Fibroblast of lung (primary cell): Measurements from ENCODE around the gene OPN3. TPM values are rescaled to one million over a fixed set of nuclear protein-coding genes. Genes with fewer than 3 reads are reported as not detected.
A peak's percentile ranks its signal among the peaks of the same experiment; 100 is the strongest.

Source experiments
- DNase-seq, 2 donors: peaks; one replicate each; pipeline versions ENCODE4 v3.0.0 to v3.0.0-alpha.2; 2010; ENCODE audit warnings: low read depth in 2 of 2
- H2AFZ ChIP-seq: 2 replicates; pipeline ENCODE4 v1.5.1; 2012; ENCODE audit warnings: low read length, control low read depth, inconsistent platforms
- H3K27ac ChIP-seq: 2 replicates; pipeline ENCODE4 v1.5.1; 2011; ENCODE audit warnings: low read length, control low read depth; ENCODE audit not compliant: insufficient read depth
- H3K27me3 ChIP-seq: 2 replicates; pipeline ENCODE4 v1.5.1; 2011; ENCODE audit warnings: mild to moderate bottlenecking, low read length; ENCODE audit not compliant: control insufficient read depth, insufficient read depth
- H3K36me3 ChIP-seq: 2 replicates; pipeline ENCODE4 v1.5.1; 2011; ENCODE audit warnings: low read length; ENCODE audit not compliant: control insufficient read depth, insufficient read depth
- H3K4me1 ChIP-seq: 2 replicates; pipeline ENCODE4 v1.5.1; 2011; ENCODE audit warnings: low read length; ENCODE audit not compliant: control insufficient read depth, insufficient read depth; ENCODE audit errors: extremely low read depth
- H3K4me2 ChIP-seq: 2 replicates; pipeline ENCODE4 v1.5.1; 2011; ENCODE audit warnings: low read length, control low read depth; ENCODE audit not compliant: insufficient read depth; ENCODE audit errors: extremely low read depth
- H3K4me3 ChIP-seq, 4 experiments: fragments of 200-600 bp in 1 of 4; sonication (generic) in 1 of 4; replicated peaks in 1 of 4; 2 replicates each; pipeline ENCODE4 v1.5.1; 2011 to 2016; ENCODE audit warnings: low read length in 4 of 4, low read depth in 3 of 4, mild to moderate bottlenecking in 3 of 4, control low read depth in 2 of 4, inconsistent platforms in 1 of 4, mixed read lengths in 1 of 4; ENCODE audit not compliant: insufficient read depth in 1 of 4; ENCODE audit errors: control extremely low read depth in 1 of 4
- H3K79me2 ChIP-seq: 2 replicates; pipeline ENCODE4 v1.5.1; 2012; ENCODE audit warnings: mild to moderate bottlenecking, low read length, inconsistent platforms; ENCODE audit not compliant: control insufficient read depth, insufficient read depth
- H3K9ac ChIP-seq: 2 replicates; pipeline ENCODE4 v1.5.1; 2011; ENCODE audit warnings: mild to moderate bottlenecking, low read length, control low read depth; ENCODE audit not compliant: insufficient read depth
- H3K9me3 ChIP-seq: 2 replicates; pipeline ENCODE4 v1.5.1; 2012; ENCODE audit warnings: low read depth, low read length; ENCODE audit not compliant: control insufficient read depth, insufficient read depth
- H4K20me1 ChIP-seq: 2 replicates; pipeline ENCODE4 v1.5.1; 2011; ENCODE audit warnings: low read length; ENCODE audit not compliant: control insufficient read depth, insufficient read depth; ENCODE audit errors: extremely low read depth
- CTCF ChIP-seq, 2 donors: IDR thresholded peaks in 1 of 2; conservative IDR thresholded peaks in 1 of 2; 1 replicate in 1 of 2; 2 replicates in 1 of 2; pipeline ENCODE4 v1.5.1; 2011 to 2012; ENCODE audit warnings: low read length in 2 of 2, control low read depth in 1 of 2, inconsistent platforms in 1 of 2, low read depth in 1 of 2, mild to moderate bottlenecking in 1 of 2
- EZH2 ChIP-seq: IDR thresholded peaks from 2 replicates; pipeline ENCODE4 v1.5.1; 2012; ENCODE audit warnings: low read length, control low read depth, mild to moderate bottlenecking; ENCODE audit errors: missing control alignments
- polyA plus RNA-seq, 2 donors: library from polyadenylated mRNA; depleted of rRNA in 1 of 2; stranded (reverse) in 1 of 2; unstranded in 1 of 2; fragments of >200 nt; gene quantifications; 2 replicates each; pipeline ENCODE4 v1.2.1, GENCODE V29; 2011 to 2012; ENCODE audit warnings: missing spikeins in 1 of 2
- total RNA-seq: library from RNA; depleted of rRNA; stranded (reverse); fragments of >200 nt; gene quantifications from 2 replicates; pipeline ENCODE4 v1.2.1, GENCODE V29; 2014

Gene OPN3
- total and polyA plus RNA-seq, 2 donors (not counting 1 experiment from before 2014, with no cell fraction given), result 32.5 to 58.9 TPM

- H3K79me2 ChIP-seq, result no peaks in the 10 kb centered on the region
- no peak overlapping the region for H3K4me2 ChIP-seq
- no peaks in the 10 kb centered on the region for H3K27me3 ChIP-seq
- H2AFZ ChIP-seq, result no peak overlapping the region
- H3K36me3 ChIP-seq, result no peaks in the 10 kb centered on the region
- DNase-seq, result peak; percentile 61 to 82
- H3K9ac ChIP-seq, result no peak overlapping the region
- no peak overlapping the region for H3K4me3 ChIP-seq
- no peak overlapping the region for H3K27ac ChIP-seq
- no peaks in the 10 kb centered on the region for H4K20me1 ChIP-seq
- peaks cover 11% of the 10 kb centered on the region for H3K4me1 ChIP-seq
- H3K9me3 ChIP-seq, result no peaks in the 10 kb centered on the region
- peak; percentile 49 to 50 for TF ChIP-seq CTCF (conservative IDR thresholded peaks at IDR 0.05 in 1 of 2, IDR thresholded peaks at IDR 0.05 in 1 of 2; ENCODE audit: low read depth in 1 of 2, low read length in 2 of 2)
- TF ChIP-seq EZH2, result no peak
Measured at GRCh38 chr1:241611063-241611462, 29.1 kb downstream of the OPN3 start.

DNA sequence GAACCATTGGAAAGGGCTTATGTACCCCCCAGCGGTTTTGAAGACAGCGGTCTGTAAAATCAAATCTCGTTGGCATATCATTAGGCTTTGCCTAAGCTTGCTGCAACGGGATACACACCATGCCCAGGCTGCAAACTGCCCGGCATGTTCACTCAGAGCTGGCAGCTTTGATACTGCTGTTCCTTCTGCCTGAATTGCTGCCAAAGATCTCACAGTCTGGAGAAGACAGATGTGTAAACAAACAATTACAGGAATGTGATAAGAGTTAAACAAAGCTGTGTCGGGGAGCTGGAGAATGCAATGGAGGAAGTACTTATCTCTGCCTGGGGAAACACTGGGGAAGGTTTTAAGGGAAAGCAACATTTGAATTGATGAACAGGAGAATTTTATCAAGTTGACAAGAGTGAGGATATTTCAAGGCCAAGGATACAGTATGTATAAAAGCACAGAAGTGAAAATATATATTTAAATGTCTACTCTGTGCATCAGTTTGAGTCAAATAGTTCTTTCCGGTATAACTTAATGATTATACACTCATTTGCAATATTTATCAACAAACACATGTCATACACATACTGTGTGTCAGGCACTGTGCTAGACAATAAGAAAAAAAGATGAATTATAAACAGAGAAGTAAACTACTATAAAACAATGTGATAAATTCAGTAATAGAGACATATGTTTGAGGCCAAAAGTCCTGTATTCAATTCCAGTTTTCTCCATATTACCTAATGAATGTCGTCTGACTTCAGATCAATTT, 29.9 kb downstream of the OPN3 start:
- Histone ChIP-seq H3K4me2 (peak overlapping the region; percentile 40), H3K4me3 (no peak overlapping the region), H3K4me1 (peaks cover 11% of the 10 kb centered on the region), H3K27me3 (no peaks in the 10 kb centered on the region), H3K27ac (no peak overlapping the region), H4K20me1 (no peaks in the 10 kb centered on the region), H2AFZ (no peak overlapping the region), H3K79me2 (no peaks in the 10 kb centered on the region), H3K9ac (no peak overlapping the region), H3K9me3 (no peaks in the 10 kb centered on the region), H3K36me3 (no peaks in the 10 kb centered on the region)
- TF ChIP-seq EZH2 (no peak), CTCF (conservative IDR thresholded peaks at IDR 0.05 in 1 of 2, IDR thresholded peaks at IDR 0.05 in 1 of 2; ENCODE audit: low read depth in 1 of 2, low read length in 2 of 2) (no peak)
- peak; percentile 30 to 58 for DNase-seq

GRCh38 chr1:241608379-241609033, 31.7 kb downstream of the OPN3 start:
- TF ChIP-seq EZH2 (no peak), CTCF (conservative IDR thresholded peaks at IDR 0.05 in 1 of 2, IDR thresholded peaks at IDR 0.05 in 1 of 2; ENCODE audit: low read depth in 1 of 2, low read length in 2 of 2) (no peak)
- Histone ChIP-seq H3K4me2 (no peak overlapping the region), H2AFZ (no peak overlapping the region), H3K79me2 (no peaks in the 10 kb centered on the region), H3K27me3 (no peaks in the 10 kb centered on the region), H3K36me3 (no peaks in the 10 kb centered on the region), H4K20me1 (no peaks in the 10 kb centered on the region), H3K27ac (no peak overlapping the region), H3K4me1 (peaks cover 11% of the 10 kb centered on the region), H3K9ac (no peak overlapping the region), H3K4me3 (no peak overlapping the region), H3K9me3 (no peaks in the 10 kb centered on the region)
- DNase-seq, result peak; percentile 61 to 71
